Stimulated activated CD8-positive, alpha-beta memory T cell treated with anti-CD3 and anti-CD28 coated beads, Interleukin-7, amount 100 ng/mL, for 48 hours (primary cell): Measurements from ENCODE around the gene TBX20.
"Not testable (repeated sequence)": the region's sequence is repeated elsewhere in the genome, so short reads cannot be mapped to it uniquely, and the experiment has no call there.

ENCODE experiments used
- DNase-seq, 2 donors: peaks; one replicate each; pipeline ENCODE4 v3.0.0-alpha.2; 2020; ENCODE audit warnings: low read depth in 1 of 2; ENCODE audit errors: extremely low read depth in 1 of 2

Gene TBX20

DNA sequence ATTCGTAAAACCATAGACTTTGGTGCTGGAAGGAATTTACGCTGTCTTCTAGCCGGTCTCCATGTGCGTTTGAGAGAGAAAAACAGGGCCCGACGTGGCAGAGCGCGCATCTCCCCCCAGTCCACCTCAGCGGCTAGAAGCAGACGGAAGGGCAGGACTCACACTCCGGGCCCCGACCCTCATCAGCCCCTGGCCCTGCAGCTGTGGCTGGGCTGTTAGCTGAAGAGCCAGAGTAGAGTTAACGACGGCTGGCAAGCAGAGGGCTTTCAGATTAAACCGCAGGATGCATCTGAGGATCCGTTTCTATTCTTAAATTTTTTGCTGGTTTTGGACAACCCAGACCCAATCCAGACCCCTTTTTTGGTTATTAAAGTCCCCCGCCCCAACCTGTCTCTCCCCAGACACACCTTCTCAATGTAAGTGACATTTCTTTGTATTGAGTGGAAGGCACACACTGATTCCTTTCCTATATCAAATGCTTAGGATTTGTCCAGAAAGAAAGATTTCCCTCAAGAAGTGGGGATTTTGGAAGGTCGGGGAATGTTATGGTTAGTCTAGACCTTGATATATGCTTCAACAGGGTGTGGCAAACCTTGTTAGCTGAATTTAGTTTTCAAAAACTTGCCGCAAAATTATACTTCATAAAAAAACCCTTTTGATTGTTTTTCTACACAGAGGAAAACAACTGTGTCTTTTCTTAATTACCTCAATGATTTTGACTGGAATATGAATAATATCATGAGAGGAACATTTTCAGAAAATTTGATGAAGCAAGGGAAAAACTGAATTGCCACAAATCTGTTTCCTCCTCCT, 1.7 kb upstream of the TBX20 start:
- no peak for DNase-seq

DNA sequence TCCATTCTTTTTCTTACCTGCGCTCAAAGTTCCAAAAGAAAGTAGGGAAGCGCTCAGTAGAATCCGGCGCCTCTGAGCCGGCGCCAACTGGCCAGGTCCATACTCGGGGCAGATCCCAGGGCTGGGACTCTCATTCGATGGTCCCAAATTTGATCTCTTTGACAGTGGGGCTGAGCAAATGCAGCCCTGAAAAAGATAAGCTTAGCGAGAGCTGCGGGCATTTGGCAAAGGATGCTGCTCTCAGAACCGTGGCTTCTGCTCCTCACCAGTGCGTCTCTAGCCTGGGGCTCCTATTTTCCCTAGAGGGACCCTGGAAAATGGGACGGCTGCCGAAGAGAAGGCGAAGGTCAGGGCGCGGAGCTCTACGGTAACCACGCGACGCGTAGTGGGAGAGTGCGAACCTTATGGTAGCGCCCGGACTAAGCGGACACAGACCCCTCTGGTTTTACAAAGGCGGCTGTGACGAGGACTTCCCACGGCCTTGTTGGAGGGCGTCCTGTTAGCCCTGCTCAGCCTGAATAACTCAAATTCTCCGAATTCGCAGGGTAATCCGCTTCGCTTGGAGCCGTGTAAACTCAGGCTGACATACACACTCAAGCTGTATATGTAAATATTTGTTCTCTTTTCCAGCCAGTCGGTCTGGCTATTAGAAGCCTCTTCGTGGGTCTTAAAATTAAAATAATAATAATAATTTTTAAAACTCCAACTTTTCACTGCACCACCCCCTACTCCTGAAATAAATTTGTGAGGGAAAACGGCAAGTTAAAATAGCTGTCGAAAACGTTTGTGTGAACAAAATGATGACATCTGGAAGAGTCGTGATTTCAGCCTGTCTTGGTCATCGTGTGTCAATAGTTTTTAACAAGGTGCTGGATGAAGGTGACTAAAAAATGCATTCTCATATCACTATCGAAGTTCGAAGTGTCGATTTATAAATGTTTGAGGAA, 869 bp upstream of the TBX20 start:
- no peak for DNase-seq

DNA sequence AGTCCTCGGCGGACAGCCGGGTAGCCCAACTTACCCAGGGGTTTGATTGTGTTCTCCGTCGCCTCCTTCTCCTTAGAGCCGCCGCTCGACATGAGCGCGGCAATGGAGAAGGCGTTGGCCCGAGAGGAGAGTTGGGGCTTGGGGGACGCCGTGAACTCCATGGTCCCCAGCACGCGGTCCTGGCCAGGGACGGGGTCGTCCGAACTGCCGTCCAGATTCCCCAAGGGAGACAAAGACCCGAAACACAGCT, 515 bp downstream of the TBX20 start:
- DNase-seq: no peak

DNA sequence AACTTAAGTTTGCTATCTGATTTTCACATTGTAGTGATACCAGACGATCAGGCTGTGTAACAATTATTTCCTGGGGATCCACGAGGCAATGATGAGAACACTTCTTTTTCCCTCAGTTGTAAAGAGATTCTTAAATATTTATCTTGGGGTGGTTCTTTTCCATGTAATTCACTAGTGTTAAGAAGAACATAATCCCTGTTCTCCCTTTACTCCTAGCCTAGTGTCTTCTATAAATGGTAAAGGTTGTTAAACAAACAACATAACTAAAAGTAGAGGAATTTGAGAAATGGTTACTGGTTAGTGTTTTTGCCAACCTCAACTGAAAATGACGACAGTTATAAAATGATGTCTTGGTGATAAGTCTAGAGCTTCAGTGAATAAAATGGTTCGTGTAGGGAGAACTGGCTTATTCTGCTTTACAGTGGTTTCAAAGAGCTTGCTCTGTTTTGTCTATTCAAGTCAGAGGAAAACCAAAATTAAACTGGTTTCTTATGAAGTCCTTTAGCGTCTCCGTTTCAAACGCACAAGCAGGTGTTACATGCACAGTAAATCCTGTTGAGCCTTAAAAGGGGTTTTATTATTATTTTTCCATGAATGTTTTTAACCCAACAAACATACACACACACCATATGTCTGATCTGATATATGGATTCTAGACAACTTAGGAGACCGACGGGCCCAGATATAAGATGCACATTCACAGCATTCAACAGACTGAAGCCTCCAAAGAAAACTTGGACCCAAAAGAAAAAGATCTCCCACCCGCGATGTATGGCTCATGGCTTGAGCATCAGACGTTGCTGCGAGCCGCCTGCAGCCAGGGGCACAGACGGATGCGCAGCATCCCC, 1.1 kb downstream of the TBX20 start:
- no peak for DNase-seq

DNA sequence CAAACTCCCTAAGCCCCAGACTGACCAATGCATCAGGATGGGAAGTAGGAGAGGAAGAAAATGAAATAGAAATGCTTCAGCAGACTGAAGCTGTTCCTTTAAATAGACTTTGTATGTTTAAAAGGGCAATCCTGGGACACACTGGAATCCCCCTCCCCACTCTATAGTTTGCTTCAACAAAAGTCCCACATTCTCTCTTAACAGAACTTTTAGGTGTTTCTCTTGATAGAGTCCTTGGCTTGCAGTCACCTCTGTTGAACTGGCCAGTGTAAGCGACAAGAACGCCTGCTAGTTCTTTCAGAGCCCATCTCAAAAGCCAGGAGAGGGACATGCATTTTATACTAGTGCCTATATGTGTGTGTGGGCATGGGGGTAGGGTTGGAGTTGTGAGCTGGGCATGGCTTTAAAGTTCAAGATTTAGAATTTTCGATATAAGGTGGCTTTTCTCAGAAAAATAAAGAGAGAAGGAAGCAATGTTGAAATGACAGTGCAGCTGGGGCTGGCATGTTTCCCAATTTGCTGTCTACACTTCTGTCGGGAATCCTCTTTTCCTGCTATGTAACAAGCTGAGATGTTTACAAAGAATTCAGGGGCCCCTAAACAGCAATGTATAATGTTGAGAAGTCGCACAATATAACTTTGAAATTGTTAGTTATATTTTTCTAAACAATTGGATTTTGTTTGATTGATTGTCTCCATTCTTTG, 2.1 kb downstream of the TBX20 start:
- no peak for DNase-seq

DNA sequence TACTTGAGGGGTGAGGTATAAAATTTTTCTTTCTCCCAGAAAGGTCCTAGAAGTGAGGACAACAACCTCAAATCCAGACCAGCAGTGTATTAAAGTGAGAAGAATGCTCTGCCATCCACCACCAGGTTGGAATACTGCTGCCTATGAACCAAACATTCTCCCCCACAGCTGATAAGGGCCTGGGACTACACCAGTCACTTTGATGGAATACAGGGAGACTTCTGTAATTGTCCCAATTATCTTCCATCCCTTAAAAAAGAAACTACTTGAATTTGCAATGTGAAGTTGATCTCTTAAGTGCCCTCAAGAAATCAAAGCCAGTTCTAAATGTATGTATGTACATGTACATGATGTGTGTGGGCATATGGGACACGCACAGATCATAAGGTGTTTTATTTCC, 3.0 kb downstream of the TBX20 start:
- DNase-seq: no peak

DNA sequence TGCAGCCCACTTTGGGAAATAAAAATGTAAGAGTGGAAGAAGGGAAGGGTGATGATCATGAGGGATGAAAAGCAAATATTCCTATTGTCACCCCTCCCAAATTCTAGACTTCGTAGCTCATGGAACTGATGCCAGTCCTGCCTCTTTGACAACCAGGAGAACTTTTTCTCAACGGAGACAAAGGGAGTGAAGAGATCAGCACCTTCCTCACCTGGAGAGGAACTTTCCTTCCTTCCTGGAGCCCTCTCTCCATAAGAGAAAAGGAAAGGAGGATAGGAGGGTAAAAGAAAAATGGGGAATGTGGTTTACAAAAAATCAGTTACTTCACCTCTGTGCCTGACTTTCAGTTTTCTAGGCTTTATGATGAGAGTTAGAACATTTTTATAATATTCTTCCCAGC, 3.4 kb downstream of the TBX20 start:
- no peak for DNase-seq

DNA sequence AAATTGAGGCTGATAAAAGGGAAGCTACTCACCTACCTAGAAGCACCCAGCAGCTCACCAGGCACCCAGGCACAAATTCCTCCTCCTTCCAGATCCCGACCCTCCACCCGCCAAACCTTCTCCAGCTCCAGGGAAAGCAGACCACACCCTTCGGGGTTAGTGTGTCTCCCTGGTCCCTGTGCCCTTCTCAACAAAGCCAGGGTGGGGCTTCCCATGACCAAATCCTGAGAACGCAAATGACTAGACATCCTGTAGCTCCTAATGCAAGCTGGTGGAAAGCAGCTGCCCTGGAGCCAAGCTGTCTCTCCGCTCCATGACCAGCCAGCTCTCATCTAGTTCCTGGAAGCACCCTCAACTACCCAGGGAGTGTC, 4.4 kb downstream of the TBX20 start:
- DNase-seq: no peak

DNA sequence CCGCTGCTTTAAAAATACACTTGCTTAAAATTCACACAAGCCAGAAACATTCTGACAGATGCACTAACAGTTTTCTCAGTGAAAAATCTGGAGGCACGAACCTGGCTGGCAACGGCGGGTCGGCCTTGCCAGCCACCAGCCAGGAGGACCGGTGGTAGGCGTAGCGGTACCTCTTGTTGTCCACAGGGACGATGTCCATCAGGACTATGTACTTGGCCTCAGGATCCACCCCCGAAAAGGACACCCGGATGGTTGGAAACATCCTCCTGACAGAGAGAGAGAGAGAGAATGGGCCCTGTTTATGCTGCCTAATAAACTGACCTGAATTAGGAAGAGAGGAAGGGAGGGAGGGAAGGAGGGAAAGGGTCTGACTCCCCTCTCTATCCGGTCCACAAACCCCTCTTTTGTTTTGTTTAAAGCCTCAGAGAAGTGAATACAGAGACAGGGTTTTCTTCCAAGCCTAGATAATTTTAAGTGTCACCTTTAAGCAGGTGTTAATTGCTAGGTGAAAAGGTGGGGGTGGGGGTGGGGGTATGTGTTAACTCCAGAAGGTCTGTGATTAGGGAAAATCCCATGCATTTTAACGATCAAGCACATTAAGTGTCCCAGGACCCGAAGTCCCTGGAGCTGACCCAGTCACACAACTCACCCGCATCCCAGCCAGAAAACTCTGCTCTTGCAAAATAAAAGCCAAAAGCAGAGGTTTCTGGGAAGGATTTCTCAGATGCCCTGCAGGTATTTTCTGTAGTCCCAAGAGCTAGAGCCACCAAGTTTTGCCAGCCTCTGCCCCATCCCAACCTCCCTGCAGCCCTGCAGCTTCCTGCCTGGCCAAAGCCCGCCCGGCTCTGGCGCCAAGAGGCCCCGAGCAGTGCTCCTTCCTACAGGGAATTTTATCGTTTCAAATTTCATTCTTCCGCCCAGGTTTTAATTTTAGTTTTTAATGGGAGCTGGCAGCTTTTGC, 5.0 kb downstream of the TBX20 start:
- no peak for DNase-seq

DNA sequence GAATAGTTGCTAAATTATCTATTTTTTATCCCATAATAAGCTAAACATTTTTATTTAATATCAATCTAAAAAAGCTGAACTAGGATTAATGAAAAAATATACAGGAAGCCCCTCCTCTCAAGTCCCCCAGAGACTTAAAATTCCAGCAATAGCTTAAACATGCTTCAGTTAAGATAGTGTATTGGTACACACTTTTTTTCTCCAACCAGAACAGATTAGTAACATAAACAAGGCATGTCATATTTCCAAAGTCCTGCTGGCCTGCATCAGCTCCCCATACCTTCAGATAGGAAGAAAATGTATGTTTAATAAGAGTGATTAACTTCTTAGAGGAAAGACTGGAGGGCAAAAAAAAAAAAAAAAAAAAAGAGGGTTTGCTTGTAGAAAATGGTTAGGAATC, 7.1 kb downstream of the TBX20 start:
- no peak for DNase-seq

DNA sequence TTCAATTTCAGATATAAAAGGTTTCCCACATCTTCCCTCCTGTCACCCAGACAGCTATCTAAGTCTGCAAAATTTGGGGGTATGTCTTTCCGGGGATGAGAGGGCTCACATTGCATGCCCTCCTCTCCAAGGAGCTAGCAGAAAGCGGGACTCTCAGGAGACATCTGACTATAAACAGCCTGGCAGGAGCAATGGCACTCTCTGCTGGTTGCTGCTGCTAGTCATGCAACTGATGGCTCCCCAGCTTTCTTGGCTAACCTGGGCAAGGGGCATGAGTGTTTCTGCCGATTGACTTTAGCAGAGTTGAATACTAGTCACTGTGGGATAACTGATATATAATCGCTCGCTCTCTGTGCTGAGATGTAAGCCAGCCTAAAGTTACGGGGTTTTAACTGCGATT, 12.0 kb downstream of the TBX20 start:
- no peak for DNase-seq

DNA sequence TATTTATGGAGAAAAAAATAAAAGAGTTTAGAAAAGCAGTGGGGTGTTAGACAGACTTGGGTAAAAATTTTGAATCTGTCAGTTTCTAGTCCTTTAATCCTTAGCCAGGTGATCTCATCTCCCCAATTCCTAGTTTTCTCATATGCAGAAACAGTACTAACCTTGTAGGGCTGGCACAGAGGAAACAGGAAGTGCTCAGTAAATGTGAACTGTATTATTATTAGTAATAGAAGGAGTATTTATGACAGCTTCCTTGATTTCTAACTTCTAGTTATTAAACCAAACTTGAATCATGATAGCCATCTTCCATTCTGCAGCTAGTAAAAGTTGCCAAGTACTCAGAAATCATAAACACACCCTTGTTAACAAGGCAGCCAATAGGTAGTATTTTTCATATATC, 12.5 kb downstream of the TBX20 start:
- DNase-seq: no peak

DNA sequence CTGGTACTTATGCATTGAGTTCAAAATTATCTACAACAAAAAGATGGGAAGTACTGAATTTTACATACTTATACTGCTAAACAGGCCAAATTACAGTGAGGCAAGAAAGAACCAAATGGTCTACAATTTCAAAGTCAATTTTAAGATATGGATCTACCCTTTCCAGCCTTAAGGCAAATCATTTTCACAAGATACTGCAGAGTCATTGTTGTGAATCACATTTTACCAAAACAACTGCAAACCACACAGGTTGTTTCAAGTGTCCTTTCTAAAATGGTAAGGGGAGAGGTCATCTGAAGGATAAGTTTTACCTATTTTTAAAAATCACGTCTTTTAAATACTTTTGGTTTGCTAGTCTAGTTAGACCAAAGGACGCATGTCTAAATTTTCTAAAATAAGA, 12.9 kb downstream of the TBX20 start:
- not testable (repeated sequence) for DNase-seq

DNA sequence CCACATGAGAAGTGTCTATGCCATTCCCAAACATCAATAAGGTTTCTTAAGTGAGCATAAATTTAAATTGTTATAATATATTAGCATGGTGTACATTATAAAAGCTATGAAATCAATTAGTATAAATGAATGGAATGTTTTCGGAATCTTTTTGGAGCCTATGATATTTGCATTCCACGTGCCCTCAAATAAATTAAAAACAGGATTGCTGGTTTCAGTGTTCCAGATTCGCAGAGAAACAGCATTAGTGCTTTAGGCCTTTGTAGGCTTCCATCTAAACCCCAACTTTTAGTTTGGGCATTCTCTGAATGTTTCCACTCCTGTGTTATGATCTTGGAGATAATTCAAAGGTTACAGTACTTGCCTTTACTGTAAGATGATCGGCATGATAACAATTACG, 15.4 kb downstream of the TBX20 start:
- DNase-seq: not testable (repeated sequence)

DNA sequence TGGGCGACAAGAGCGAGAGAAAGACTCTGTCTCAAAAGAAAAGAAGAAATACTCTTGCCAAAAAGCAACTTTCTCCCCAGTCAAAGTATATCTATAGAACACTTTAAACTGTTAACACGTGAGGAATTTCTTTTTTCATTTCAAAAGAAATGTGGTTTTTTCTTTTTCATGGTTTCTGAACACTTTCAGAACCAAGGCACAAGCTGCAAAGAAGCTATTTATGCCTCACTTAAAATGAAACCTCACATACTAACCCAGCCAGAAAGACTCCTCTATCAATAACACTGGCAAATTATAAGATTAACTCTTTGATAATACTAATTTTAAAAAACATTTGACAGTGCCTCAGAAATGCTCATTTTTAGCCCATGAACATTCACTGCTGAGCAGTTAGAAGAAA, 20.9 kb downstream of the TBX20 start:
- no peak for DNase-seq

DNA sequence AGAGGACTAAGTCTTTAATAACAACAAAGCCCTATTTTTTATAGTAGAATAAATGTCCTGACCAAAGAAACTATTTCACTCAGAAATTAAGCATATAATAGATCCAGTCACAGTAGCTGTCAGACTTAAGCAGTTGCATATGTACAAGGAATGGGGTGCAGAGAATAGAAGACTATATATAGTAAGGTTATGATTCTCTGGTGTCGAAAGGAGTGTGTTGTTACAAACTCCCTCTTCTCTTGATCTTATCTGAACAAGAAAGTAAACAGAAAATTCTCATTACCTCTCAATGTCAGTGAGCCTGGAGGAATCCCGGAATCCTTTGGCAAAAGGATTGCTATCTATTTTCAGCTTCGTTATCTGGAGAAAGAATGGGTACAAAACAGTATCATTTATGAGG, 22.7 kb downstream of the TBX20 start:
- DNase-seq: not testable (repeated sequence)

DNA sequence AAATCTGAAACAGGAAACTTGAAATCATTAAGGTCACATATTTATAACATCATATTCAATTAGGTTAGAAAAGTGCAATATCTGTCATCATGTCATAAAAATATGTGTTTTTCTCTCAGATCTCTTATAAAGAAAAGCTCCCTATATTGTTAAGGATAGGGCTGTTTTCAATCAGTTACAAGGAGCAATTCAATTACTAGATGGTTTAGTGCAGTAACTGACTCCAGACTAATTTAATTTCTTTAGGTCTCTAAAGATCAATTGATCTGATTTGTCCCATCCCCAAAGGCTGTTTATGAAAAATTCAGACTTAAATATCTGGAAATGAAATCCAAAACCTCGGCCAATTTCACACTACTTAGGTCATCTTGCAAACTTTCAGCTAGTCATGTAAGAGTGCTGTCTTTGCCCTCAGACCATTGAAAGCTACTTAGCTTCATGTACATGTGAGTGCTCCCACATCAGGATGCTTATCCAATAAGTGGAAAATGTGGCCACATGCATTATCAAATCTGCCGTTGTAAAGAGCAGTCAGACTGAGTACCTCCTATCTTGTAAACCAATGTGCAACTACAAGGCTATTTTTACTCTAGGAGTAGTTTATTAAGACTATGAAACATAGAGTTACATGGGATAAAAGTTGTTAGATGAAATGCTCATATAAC, 24.7 kb downstream of the TBX20 start:
- DNase-seq: not testable (repeated sequence)

DNA sequence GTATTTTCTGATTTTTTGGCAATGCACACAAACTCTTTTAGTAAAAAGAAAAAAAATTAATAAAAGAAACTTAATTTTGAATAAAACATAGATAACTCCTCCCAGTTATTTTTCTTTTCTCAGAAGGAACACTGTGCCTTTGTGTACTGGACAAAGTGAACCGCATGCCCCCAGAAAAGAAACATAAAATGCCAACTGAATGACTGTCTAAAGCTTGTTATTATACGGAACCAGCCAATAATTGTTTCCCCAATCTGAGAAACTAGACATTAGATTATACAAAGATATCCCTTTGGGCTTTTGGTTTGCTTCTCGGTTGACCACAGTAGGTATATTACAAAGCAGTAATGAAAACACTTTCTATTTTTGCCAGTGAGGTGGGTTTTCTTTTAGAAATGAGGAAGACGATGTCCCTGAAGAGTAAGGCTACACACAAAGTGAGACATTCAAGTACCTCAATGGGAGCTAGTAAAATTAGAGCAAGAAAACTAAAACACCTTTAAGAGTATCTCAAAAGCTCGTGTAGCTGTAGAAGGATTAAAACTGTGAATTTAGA, 25.3 kb downstream of the TBX20 start:
- DNase-seq: not testable (repeated sequence)

DNA sequence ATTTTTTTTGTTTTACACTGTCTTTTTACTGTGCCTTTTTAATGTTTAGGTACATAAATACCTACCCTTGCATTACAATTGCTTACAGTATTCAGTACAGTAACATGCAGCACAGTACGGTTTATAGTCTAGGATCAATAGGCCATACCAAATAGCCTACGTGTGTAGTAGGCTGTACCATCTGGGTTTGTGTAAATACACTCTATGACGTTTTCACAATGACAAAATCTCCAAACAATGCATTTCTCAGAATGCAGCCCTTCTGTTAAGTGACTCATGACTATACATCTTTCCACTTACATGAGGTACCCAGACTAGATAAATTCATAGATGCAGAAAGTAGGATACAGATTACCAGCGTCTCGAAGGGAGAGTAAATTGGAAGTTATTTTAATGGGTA, 26.5 kb downstream of the TBX20 start:
- not testable (repeated sequence) for DNase-seq
